Liver (tissue), 3 donors: ENCODE data around the gene JAKMIP2.

Experiments
- EGR1 ChIP-seq, 2 donors: IDR thresholded peaks; 2 replicates each; pipeline ENCODE4 v1.6.1; 2016 to 2018; ENCODE audit warnings: antibody characterized with exemption in 2 of 2, low read depth in 2 of 2
- TF ChIP-seq, protein P1 (sequence below): fragments of 150-350 bp; IDR thresholded peaks from 2 replicates; pipeline ENCODE4 v1.5.1; 2017; ENCODE audit warnings: improper control_type of control experiment, low read depth, low read length; ENCODE audit not compliant: missing input control
- donor health status: healthy.
- donor health status: healthy.

DNA sequence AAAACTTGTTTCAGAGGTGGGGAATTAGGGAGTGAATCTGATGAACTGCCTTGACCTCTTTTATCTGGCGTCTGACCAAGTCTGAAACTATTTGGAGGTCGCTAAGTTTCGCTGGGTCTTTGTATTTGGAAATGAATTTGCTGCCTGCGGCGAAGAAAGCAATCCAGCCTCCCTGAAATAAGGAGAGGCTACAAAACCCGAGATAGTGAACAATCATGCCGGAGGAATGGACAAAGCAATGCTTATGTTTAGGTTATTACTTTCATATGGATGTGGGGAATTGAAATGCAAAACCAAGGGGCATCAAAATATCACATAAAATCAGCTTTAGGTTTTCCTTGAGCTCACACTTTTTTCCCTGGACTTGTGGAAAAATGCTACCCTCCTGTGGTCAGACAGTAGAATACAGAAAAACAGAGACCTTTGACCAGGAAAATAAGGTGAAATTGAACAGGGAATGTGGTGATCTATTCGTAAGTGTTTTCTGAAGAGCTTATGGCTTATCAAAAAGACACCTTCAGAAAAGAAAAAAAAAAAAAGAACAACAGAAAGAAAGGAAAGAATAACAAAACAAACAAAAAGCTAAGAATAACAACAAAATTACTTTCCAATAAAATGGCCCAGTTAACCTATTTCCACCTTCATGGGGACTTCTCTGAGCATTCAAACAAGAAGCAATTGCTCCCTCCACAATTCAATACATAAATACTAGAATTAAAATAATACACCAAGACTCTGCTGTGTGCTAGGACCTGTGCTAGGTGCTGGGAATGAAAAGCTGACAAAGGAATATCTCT lies 204.1 kb downstream of the JAKMIP2 start:
- TF ChIP-seq, protein P1, sequence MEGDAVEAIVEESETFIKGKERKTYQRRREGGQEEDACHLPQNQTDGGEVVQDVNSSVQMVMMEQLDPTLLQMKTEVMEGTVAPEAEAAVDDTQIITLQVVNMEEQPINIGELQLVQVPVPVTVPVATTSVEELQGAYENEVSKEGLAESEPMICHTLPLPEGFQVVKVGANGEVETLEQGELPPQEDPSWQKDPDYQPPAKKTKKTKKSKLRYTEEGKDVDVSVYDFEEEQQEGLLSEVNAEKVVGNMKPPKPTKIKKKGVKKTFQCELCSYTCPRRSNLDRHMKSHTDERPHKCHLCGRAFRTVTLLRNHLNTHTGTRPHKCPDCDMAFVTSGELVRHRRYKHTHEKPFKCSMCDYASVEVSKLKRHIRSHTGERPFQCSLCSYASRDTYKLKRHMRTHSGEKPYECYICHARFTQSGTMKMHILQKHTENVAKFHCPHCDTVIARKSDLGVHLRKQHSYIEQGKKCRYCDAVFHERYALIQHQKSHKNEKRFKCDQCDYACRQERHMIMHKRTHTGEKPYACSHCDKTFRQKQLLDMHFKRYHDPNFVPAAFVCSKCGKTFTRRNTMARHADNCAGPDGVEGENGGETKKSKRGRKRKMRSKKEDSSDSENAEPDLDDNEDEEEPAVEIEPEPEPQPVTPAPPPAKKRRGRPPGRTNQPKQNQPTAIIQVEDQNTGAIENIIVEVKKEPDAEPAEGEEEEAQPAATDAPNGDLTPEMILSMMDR, result peak; percentile 68
- no peak for TF ChIP-seq EGR1 (IDR thresholded peaks at IDR 0.05; ENCODE audit: low read depth in 2 of 2)
